ENCODE measurements around the gene SCN5A. TPM values are rescaled to one million over a fixed set of nuclear protein-coding genes. Genes with fewer than 3 reads are reported as not detected.

SCN5A gene
- total and polyA plus RNA-seq, 2 of the 8 experiments (the other 6 are each of a cell fraction or from before 2014, with no cell fraction given), result 4.8 to 11.4 TPM

- TF ChIP-seq CTCF (IDR thresholded peaks at IDR 0.05; ENCODE audit: control extremely low read depth in 1 of 3, insufficient read depth in 1 of 3, low read depth in 1 of 3, low read length in 3 of 3) (no peak), KDM4A (IDR thresholded peaks at IDR 0.05; ENCODE audit: low read depth, low read length, severe bottlenecking) (no peak), CBX5 (IDR thresholded peaks at IDR 0.05; ENCODE audit: low read depth, low read length) (no peak), POLR2A (IDR thresholded peaks at IDR 0.05; ENCODE audit: control extremely low read depth in 1 of 2, low read depth in 2 of 2, low read length in 2 of 2) (no peak), KDM5A (IDR thresholded peaks at IDR 0.05; ENCODE audit: low read length) (no peak), CHD1 (IDR thresholded peaks at IDR 0.05; ENCODE audit: low read depth, low read length) (no peak), YY1 (IDR thresholded peaks at IDR 0.05; ENCODE audit: low read depth, low read length) (no peak), EZH2 (IDR thresholded peaks at IDR 0.05; ENCODE audit: low read depth, low read length, severe bottlenecking) (no peak), NRF1 (IDR thresholded peaks at IDR 0.05; ENCODE audit: low read depth, low read length) (no peak)
Observed at GRCh38 chr3:38586546-38587520, 62.7 kb downstream of the SCN5A start (continued).
